GM19351 (cell line): ENCODE measurements around the gene KCNQ1.

Source experiments
- ATAC-seq: cut with Tn5 transposase; IDR thresholded peaks from one replicate; pipeline ENCODE4 v1.9.1; 2021; ENCODE audit warnings: mild to moderate bottlenecking, moderate library complexity; ENCODE audit not compliant: unreplicated experiment

Gene KCNQ1

GRCh38 chr11:2542406-2542805, 97.6 kb downstream of the KCNQ1 start:
- ATAC-seq = no peak

GRCh38 chr11:2547806-2548205, 103.0 kb downstream of the KCNQ1 start:
- no peak for ATAC-seq

- ATAC-seq = no peak
Observed at GRCh38 chr11:2548596-2548995, 103.8 kb downstream of the KCNQ1 start.

GRCh38 chr11:2549080-2549479, 104.3 kb downstream of the KCNQ1 start:
- ATAC-seq = no peak

- ATAC-seq = no peak
Observed at GRCh38 chr11:2549491-2549875, 104.7 kb downstream of the KCNQ1 start.

GRCh38 chr11:2549876-2550605, 105.2 kb downstream of the KCNQ1 start:
- no peak for ATAC-seq

- ATAC-seq = no peak
Observed at GRCh38 chr11:2550606-2550970, 105.8 kb downstream of the KCNQ1 start.

GRCh38 chr11:2551131-2551530, 106.3 kb downstream of the KCNQ1 start:
- no peak for ATAC-seq

- ATAC-seq = no peak
Observed at GRCh38 chr11:2552210-2552609, 107.4 kb downstream of the KCNQ1 start.

- ATAC-seq = no peak
Observed at GRCh38 chr11:2553198-2553597, 108.4 kb downstream of the KCNQ1 start.

GRCh38 chr11:2553886-2554285, 109.1 kb downstream of the KCNQ1 start:
- no peak for ATAC-seq

- ATAC-seq = no peak
Observed at GRCh38 chr11:2554338-2555207, 109.8 kb downstream of the KCNQ1 start.

- ATAC-seq = no peak
Observed at GRCh38 chr11:2555336-2555735, 110.5 kb downstream of the KCNQ1 start.

GRCh38 chr11:2555891-2556290, 111.1 kb downstream of the KCNQ1 start:
- ATAC-seq = no peak

- ATAC-seq = no peak
Observed at GRCh38 chr11:2557381-2557780, 112.6 kb downstream of the KCNQ1 start.

GRCh38 chr11:2558397-2558796, 113.6 kb downstream of the KCNQ1 start:
- ATAC-seq = no peak

- ATAC-seq = no peak
Observed at GRCh38 chr11:2558861-2559526, 114.2 kb downstream of the KCNQ1 start.

GRCh38 chr11:2559527-2560311, 114.9 kb downstream of the KCNQ1 start:
- ATAC-seq = no peak

- no peak for ATAC-seq
Observed at GRCh38 chr11:2561696-2562581, 117.1 kb downstream of the KCNQ1 start.

- ATAC-seq = no peak
Observed at GRCh38 chr11:2562890-2563212, 118.0 kb downstream of the KCNQ1 start.
